HEK293 (cell line): Measurements from ENCODE around the gene C1GALT1C1.

Source experiments
- HOXA7 ChIP-seq: sonication (generic); formaldehyde crosslinking; IDR thresholded peaks from 2 replicates; pipeline ENCODE4 v1.8.1; 2022; ENCODE audit warnings: missing genetic modification reagents, borderline replicate concordance

The C1GALT1C1 gene

GRCh38 chrX:120585702-120586101, 44.2 kb downstream of the C1GALT1C1 start (continued):
- no peak for TF ChIP-seq HOXA7
